IPS-20b (cell line): ENCODE data around the gene MSANTD7.
"Not testable (repeated sequence)": the region's sequence is repeated elsewhere in the genome, so short reads cannot be mapped to it uniquely, and the experiment has no call there.

Experiments
- H3K27ac ChIP-seq: one replicate; pipeline ENCODE4 v1.5.1; 2013; ENCODE audit warnings: low read length
- H3K27me3 ChIP-seq: 2 replicates; pipeline ENCODE4 v1.6.1; 2013; ENCODE audit warnings: mild to moderate bottlenecking, low read length, inconsistent platforms; ENCODE audit not compliant: insufficient read depth
- H3K36me3 ChIP-seq: 2 replicates; pipeline ENCODE4 v1.6.1; 2013; ENCODE audit warnings: low read depth, mild to moderate bottlenecking, inconsistent platforms, low read length, moderate library complexity; ENCODE audit not compliant: insufficient read depth
- H3K4me1 ChIP-seq: 2 replicates; pipeline ENCODE4 v1.6.1; 2013; ENCODE audit warnings: mild to moderate bottlenecking, control low read depth, inconsistent platforms, low read length, moderate library complexity; ENCODE audit not compliant: insufficient read depth
- H3K4me3 ChIP-seq: 2 replicates; pipeline ENCODE4 v1.5.1; 2013; ENCODE audit warnings: mild to moderate bottlenecking, low read length, inconsistent platforms
- H3K9ac ChIP-seq: 2 replicates; pipeline ENCODE4 v1.6.1; 2013; ENCODE audit warnings: low read depth, mild to moderate bottlenecking, inconsistent platforms, low read length, moderate library complexity
- H3K9me3 ChIP-seq: 2 replicates; pipeline ENCODE4 v1.6.1; 2013; ENCODE audit warnings: mild to moderate bottlenecking, low read depth, low read length, inconsistent platforms; ENCODE audit not compliant: insufficient read depth

Gene MSANTD7

GRCh38 chr10:14839305-14839695 lies 1.2 kb downstream of the MSANTD7 start:
- H3K27me3 ChIP-seq: no peaks in the 10 kb centered on the region
- peak overlapping the region; percentile 90 for H3K9ac ChIP-seq
- H3K36me3 ChIP-seq: peaks cover 44% of the 10 kb centered on the region
- peak overlapping the region; percentile 97 for H3K4me3 ChIP-seq
- H3K27ac ChIP-seq: no peak overlapping the region
- no peaks in the 10 kb centered on the region for H3K9me3 ChIP-seq
- H3K4me1 ChIP-seq: peaks cover 4% of the 10 kb centered on the region; the same call in 1 of the 2 replicates

DNA sequence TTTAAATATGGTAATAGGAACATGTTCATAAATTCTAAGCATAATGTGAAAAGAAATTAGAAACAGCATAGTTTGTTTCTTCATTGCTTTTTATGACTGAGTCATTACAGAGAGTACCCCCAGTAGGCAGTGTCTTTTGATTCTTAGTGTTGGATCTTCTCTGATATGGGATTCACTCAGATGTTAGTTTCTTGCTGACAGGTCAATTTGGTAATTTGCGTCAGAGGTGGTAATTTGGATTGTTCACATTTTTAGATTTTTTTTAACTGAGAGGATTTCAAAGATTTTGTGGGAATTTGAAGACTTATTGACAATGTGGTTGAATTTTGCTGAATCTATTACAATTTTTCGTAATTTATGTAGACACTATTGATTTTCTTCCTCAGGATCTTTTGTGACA lies 2.1 kb downstream of the MSANTD7 start:
- H3K9ac ChIP-seq: no peak overlapping the region
- H3K27ac ChIP-seq: no peak overlapping the region
- peaks cover 4% of the 10 kb centered on the region; the same call in 1 of the 2 replicates for H3K4me1 ChIP-seq
- no peak overlapping the region for H3K4me3 ChIP-seq
- H3K9me3 ChIP-seq: no peaks in the 10 kb centered on the region
- peaks cover 53% of the 10 kb centered on the region for H3K36me3 ChIP-seq
- no peaks in the 10 kb centered on the region for H3K27me3 ChIP-seq

GRCh38 chr10:14843327-14843988 lies 5.4 kb downstream of the MSANTD7 start:
- Histone ChIP-seq H3K4me3 (no peak overlapping the region), H3K36me3 (peaks cover 54% of the 10 kb centered on the region), H3K9ac (no peak overlapping the region), H3K4me1 (no peaks in the 10 kb centered on the region), H3K9me3 (no peaks in the 10 kb centered on the region), H3K27ac (no peak overlapping the region), H3K27me3 (no peaks in the 10 kb centered on the region)

- Histone ChIP-seq H3K36me3 (peaks cover 63% of the 10 kb centered on the region), H3K4me3 (no peak overlapping the region), H3K9ac (no peak overlapping the region), H3K4me1 (no peaks in the 10 kb centered on the region), H3K9me3 (no peaks in the 10 kb centered on the region), H3K27ac (no peak overlapping the region), H3K27me3 (no peaks in the 10 kb centered on the region)
Observed at GRCh38 chr10:14844948-14845347, 6.8 kb downstream of the MSANTD7 start.

GRCh38 chr10:14852236-14852635 lies 14.1 kb downstream of the MSANTD7 start:
- H3K36me3 ChIP-seq: peaks cover 73% of the 10 kb centered on the region
- no peak overlapping the region for H3K4me3 ChIP-seq
- no peak overlapping the region for H3K9ac ChIP-seq
- H3K4me1 ChIP-seq: no peaks in the 10 kb centered on the region
- H3K27ac ChIP-seq: no peak overlapping the region
- H3K9me3 ChIP-seq: no peaks in the 10 kb centered on the region
- no peaks in the 10 kb centered on the region for H3K27me3 ChIP-seq

GRCh38 chr10:14855453-14855852 lies 17.3 kb downstream of the MSANTD7 start:
- Histone ChIP-seq H3K27me3 (no peaks in the 10 kb centered on the region), H3K36me3 (peaks cover 85% of the 10 kb centered on the region), H3K4me1 (no peaks in the 10 kb centered on the region), H3K9ac (no peak overlapping the region), H3K27ac (no peak overlapping the region), H3K4me3 (no peak overlapping the region), H3K9me3 (no peaks in the 10 kb centered on the region)

- no peaks in the 10 kb centered on the region for H3K9me3 ChIP-seq
- H3K36me3 ChIP-seq: peaks cover 65% of the 10 kb centered on the region
- no peak overlapping the region for H3K27ac ChIP-seq
- no peak overlapping the region for H3K4me3 ChIP-seq
- H3K4me1 ChIP-seq: no peaks in the 10 kb centered on the region
- no peak overlapping the region for H3K9ac ChIP-seq
- no peaks in the 10 kb centered on the region for H3K27me3 ChIP-seq
Observed at GRCh38 chr10:14858338-14858960, 20.3 kb downstream of the MSANTD7 start.

DNA sequence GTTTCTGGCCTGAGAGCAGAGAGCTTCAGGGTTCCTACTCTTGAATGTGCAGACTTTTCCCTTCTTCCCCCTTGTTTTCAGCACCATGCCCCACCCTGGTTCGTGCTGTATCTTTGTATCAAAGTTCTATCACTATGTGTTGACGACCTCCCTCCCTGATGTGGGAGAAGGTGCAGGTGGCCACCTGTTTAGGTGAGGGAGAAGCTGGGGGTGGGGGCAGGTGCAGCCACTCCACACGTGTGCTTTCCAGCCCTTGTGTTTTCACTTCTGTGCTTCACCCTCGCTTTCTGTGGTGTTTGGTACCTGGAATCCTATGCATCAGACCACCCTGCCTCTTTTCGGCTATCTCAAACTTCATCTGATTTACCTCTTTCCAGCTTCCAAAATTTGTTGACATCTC lies 20.9 kb downstream of the MSANTD7 start:
- Histone ChIP-seq H3K36me3 (peaks cover 63% of the 10 kb centered on the region), H3K4me3 (no peak overlapping the region), H3K9me3 (no peaks in the 10 kb centered on the region), H3K27ac (no peak overlapping the region), H3K4me1 (no peaks in the 10 kb centered on the region), H3K27me3 (no peaks in the 10 kb centered on the region), H3K9ac (no peak overlapping the region)

GRCh38 chr10:14859775-14860174 lies 21.7 kb downstream of the MSANTD7 start:
- Histone ChIP-seq H3K36me3 (peaks cover 56% of the 10 kb centered on the region), H3K27me3 (no peaks in the 10 kb centered on the region), H3K4me3 (no peak overlapping the region), H3K9me3 (no peaks in the 10 kb centered on the region), H3K27ac (no peak overlapping the region), H3K4me1 (no peaks in the 10 kb centered on the region), H3K9ac (no peak overlapping the region)

- Histone ChIP-seq H3K4me3 (no peak overlapping the region), H3K36me3 (peaks cover 48% of the 10 kb centered on the region), H3K27ac (no peak overlapping the region), H3K9ac (no peak overlapping the region), H3K4me1 (no peaks in the 10 kb centered on the region), H3K9me3 (no peaks in the 10 kb centered on the region), H3K27me3 (no peaks in the 10 kb centered on the region)
Observed at GRCh38 chr10:14860791-14861190, 22.7 kb downstream of the MSANTD7 start.

- H3K9ac ChIP-seq, H3K27me3 ChIP-seq, H3K4me3 ChIP-seq, H3K9me3 ChIP-seq, H3K27ac ChIP-seq, H3K4me1 ChIP-seq: not testable (repeated sequence)
- H3K36me3 ChIP-seq: peaks cover 49% of the 10 kb centered on the region
Observed at GRCh38 chr10:14864466-14864865, 26.4 kb downstream of the MSANTD7 start.

- not testable (repeated sequence) for H3K9me3 ChIP-seq, H3K4me1 ChIP-seq, H3K27ac ChIP-seq, H3K9ac ChIP-seq, H3K4me3 ChIP-seq, H3K27me3 ChIP-seq
- H3K36me3 ChIP-seq: peaks cover 49% of the 10 kb centered on the region
Observed at GRCh38 chr10:14864871-14865270, 26.8 kb downstream of the MSANTD7 start.
